PC-3 (cell line): ENCODE data around the gene NCAPG2. TPM values are rescaled to one million over a fixed set of nuclear protein-coding genes. Genes with fewer than 3 reads are reported as not detected.
A peak's percentile ranks its signal among the peaks of the same experiment; 100 is the strongest.

Experiments
- ATAC-seq: fragments of 200-7000 bp; cut with Tn5 transposase; 2 replicates; pipeline ENCODE4 v1.9.1; 2020; ENCODE audit warnings: mild to moderate bottlenecking, moderate library complexity
- BruUV-seq: library from RNA; stranded (reverse); fragments of 400-500 nt; replicated peaks from 2 replicates; lab custom pipeline; 2021; lab: Mats Ljungman, UMichigan
- CTCF ChIA-PET: fragments of 300-600 bp; sonication (Branson Sonifier 250); formaldehyde crosslinking; loops from one replicate; lab custom pipeline; 2022; ENCODE audit warnings: antibody characterized with exemption; lab: Charles Lee
- POLR2A ChIA-PET: fragments of 300-600 bp; sonication (Branson Sonifier 250); formaldehyde crosslinking; loops from one replicate; lab custom pipeline; 2022; ENCODE audit warnings: antibody characterized with exemption; ENCODE audit not compliant: unreplicated experiment; lab: Charles Lee
- DNase-seq: peaks from one replicate; pipeline ENCODE4 v3.0.0-alpha.2; 2015
- H2AFZ ChIP-seq: fragments of 300-600 bp; sonication (generic); 2 replicates; pipeline ENCODE4 v1.6.0; 2016; ENCODE audit warnings: antibody characterized with exemption, low read length
- H3F3A ChIP-seq: fragments of 300-600 bp; sonication (generic); one replicate; pipeline ENCODE4 v1.6.0; 2017; ENCODE audit warnings: antibody characterized with exemption, low read length, control low read depth, mild to moderate bottlenecking; ENCODE audit not compliant: unreplicated experiment
- H3K27ac ChIP-seq: fragments of 300-600 bp; sonication (generic); 2 replicates; pipeline ENCODE4 v1.5.1; 2016; ENCODE audit warnings: mild to moderate bottlenecking, low read length
- H3K27me3 ChIP-seq: fragments of 300-600 bp; sonication (generic); 2 replicates; pipeline ENCODE4 v1.6.1; 2016; ENCODE audit warnings: low read length, mixed read lengths
- H3K36me3 ChIP-seq: fragments of 300-600 bp; sonication (generic); 2 replicates; pipeline ENCODE4 v1.6.1; 2016; ENCODE audit warnings: low read depth, mixed run types, low read length, mixed read lengths
- H3K4me1 ChIP-seq: fragments of 300-600 bp; sonication (generic); 2 replicates; pipeline ENCODE4 v1.5.1; 2016; ENCODE audit warnings: low read length; ENCODE audit not compliant: insufficient read depth
- H3K4me2 ChIP-seq: fragments of 300-600 bp; sonication (generic); 2 replicates; pipeline ENCODE4 v1.6.0; 2016; ENCODE audit warnings: low read length
- H3K4me3 ChIP-seq: fragments of 300-600 bp; sonication (generic); 2 replicates; pipeline ENCODE4 v1.5.1; 2016; ENCODE audit warnings: mild to moderate bottlenecking, low read length, mixed read lengths
- H3K79me2 ChIP-seq: fragments of 300-600 bp; sonication (generic); 2 replicates; pipeline ENCODE4 v1.6.1; 2017; ENCODE audit warnings: low read length, mixed read lengths
- H3K9ac ChIP-seq: fragments of 300-600 bp; sonication (generic); 2 replicates; pipeline ENCODE4 v1.6.0; 2016; ENCODE audit warnings: mild to moderate bottlenecking, low read length
- H3K9me2 ChIP-seq: fragments of 300-600 bp; sonication (generic); replicated peaks from 2 replicates; pipeline ENCODE4 v1.6.1; 2016; ENCODE audit warnings: mixed run types, low read length, mixed read lengths
- H3K9me3 ChIP-seq: fragments of 300-600 bp; sonication (generic); 2 replicates; pipeline ENCODE4 v1.6.1; 2016; ENCODE audit warnings: low read length, mixed read lengths
- H4K20me1 ChIP-seq: fragments of 300-600 bp; sonication (generic); 2 replicates; pipeline ENCODE4 v1.6.1; 2016; ENCODE audit warnings: low read length, mixed read lengths
- EZH2 ChIP-seq: fragments of 300-600 bp; sonication (generic); IDR thresholded peaks from one replicate; pipeline ENCODE4 v1.6.1; 2017; ENCODE audit warnings: antibody characterized with exemption, mild to moderate bottlenecking, low read length; ENCODE audit not compliant: unreplicated experiment
- EZH2phosphoT487 ChIP-seq: fragments of 300-600 bp; sonication (generic); IDR thresholded peaks from 2 replicates; pipeline ENCODE4 v1.6.1; 2018; ENCODE audit warnings: mild to moderate bottlenecking, antibody characterized with exemption, low read length, borderline replicate concordance
- intact Hi-C: fragments of 100-400 bp; cut with micrococcal nuclease; formaldehyde crosslinking; loops from 2 replicates; pipeline ENCODE4 v1.9.0; 2023
- total RNA-seq: library from RNA; depleted of rRNA; stranded (reverse); fragments of >200 nt; gene quantifications from 2 replicates; pipeline ENCODE4 v1.2.3, GENCODE V29; 2014
- TF ChIP-seq, protein P1 (sequence below): fragments of 300-600 bp; sonication (generic); conservative IDR thresholded peaks from 2 replicates; pipeline ENCODE4 v1.5.1; 2017; ENCODE audit warnings: antibody characterized with exemption, low read depth, mild to moderate bottlenecking, low read length

The NCAPG2 gene
- total RNA-seq, 1 experiment from 2014 or later, result 49.2 TPM

DNA sequence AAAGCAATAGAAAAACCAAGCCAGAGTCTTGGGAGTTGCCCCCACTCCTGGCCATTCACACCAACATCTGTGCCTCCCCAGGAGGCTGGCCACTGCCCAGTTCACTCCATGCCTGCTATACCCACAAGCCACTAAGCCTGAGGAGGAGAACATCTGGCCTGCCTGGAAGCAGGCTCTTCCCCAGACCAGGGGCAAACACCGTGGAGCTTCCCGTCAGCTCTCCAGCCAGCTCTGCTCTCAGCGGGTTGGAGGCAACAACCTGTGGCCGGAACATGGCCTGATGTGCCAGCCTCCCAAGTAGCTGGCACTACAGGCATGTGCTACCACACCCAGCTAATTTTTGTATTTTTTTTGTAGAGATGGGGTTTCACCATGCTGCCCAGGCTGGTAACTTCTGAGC is 107.9 kb downstream of the NCAPG2 start:
- H2AFZ ChIP-seq, result no peak overlapping the region
- 0 out of 2 replicates have a peak, but pooled peaks cover 6% of the 10 kb centered on the region for H3K9me3 ChIP-seq
- no TSS peak for BruUV-seq
- H3F3A ChIP-seq, result no peaks in the 10 kb centered on the region
- H3K4me2 ChIP-seq, result no peak overlapping the region
- no peaks in the 10 kb centered on the region for H3K27me3 ChIP-seq
- no peaks in the 10 kb centered on the region for H3K4me1 ChIP-seq
- H3K9ac ChIP-seq, result no peak overlapping the region
- H3K79me2 ChIP-seq, result no peaks in the 10 kb centered on the region
- ChIA-PET CTCF (no interaction called here), POLR2A (no interaction called here)
- intact Hi-C loops, result no loop called here
- peak; percentile 20; the same call in 1 of the 2 replicates for ATAC-seq
- no peak for DNase-seq
- no peaks in the 10 kb centered on the region for H3K36me3 ChIP-seq
- TF ChIP-seq EZH2 (no peak), EZH2phosphoT487 (no peak)
- TF ChIP-seq, protein P1, sequence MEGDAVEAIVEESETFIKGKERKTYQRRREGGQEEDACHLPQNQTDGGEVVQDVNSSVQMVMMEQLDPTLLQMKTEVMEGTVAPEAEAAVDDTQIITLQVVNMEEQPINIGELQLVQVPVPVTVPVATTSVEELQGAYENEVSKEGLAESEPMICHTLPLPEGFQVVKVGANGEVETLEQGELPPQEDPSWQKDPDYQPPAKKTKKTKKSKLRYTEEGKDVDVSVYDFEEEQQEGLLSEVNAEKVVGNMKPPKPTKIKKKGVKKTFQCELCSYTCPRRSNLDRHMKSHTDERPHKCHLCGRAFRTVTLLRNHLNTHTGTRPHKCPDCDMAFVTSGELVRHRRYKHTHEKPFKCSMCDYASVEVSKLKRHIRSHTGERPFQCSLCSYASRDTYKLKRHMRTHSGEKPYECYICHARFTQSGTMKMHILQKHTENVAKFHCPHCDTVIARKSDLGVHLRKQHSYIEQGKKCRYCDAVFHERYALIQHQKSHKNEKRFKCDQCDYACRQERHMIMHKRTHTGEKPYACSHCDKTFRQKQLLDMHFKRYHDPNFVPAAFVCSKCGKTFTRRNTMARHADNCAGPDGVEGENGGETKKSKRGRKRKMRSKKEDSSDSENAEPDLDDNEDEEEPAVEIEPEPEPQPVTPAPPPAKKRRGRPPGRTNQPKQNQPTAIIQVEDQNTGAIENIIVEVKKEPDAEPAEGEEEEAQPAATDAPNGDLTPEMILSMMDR, result no peak
- H4K20me1 ChIP-seq, result no peaks in the 10 kb centered on the region
- no peak overlapping the region for H3K4me3 ChIP-seq
- H3K27ac ChIP-seq, result no peak overlapping the region
- no peaks in the 10 kb centered on the region for H3K9me2 ChIP-seq

DNA sequence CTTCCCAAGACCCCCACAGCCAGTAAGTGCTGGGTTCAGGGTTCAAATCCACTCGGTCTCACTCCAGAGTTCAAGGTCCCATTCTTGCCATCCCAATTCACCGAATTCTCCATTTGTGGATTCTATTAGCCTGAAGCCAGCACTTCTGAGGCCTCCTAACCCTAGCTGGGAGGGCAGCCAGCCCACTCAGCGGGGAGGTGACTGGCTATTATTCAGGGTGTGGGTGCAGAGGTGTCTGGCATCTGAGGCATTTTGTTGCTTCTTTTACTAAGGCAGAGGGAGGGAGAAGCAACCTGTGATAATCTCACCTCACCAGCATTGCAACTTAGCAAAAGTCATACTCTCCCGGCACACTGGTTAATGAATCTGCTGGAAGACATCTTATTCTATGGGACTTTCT is 108.3 kb downstream of the NCAPG2 start:
- Histone ChIP-seq H4K20me1 (no peaks in the 10 kb centered on the region), H2AFZ (no peak overlapping the region), H3K4me3 (no peak overlapping the region), H3F3A (no peaks in the 10 kb centered on the region), H3K79me2 (no peaks in the 10 kb centered on the region), H3K36me3 (no peaks in the 10 kb centered on the region), H3K9ac (no peak overlapping the region), H3K27ac (no peak overlapping the region), H3K4me1 (no peaks in the 10 kb centered on the region), H3K27me3 (no peaks in the 10 kb centered on the region), H3K4me2 (no peak overlapping the region), H3K9me2 (no peaks in the 10 kb centered on the region), H3K9me3 (0 out of 2 replicates have a peak, but pooled peaks cover 6% of the 10 kb centered on the region)
- ATAC-seq (no peak), DNase-seq (no peak)
- no TSS peak for BruUV-seq
- ChIA-PET CTCF (no interaction called here), POLR2A (no interaction called here)
- TF ChIP-seq EZH2 (no peak), EZH2phosphoT487 (no peak)
- TF ChIP-seq, protein P1, result no peak
- intact Hi-C loops, result no loop called here

DNA sequence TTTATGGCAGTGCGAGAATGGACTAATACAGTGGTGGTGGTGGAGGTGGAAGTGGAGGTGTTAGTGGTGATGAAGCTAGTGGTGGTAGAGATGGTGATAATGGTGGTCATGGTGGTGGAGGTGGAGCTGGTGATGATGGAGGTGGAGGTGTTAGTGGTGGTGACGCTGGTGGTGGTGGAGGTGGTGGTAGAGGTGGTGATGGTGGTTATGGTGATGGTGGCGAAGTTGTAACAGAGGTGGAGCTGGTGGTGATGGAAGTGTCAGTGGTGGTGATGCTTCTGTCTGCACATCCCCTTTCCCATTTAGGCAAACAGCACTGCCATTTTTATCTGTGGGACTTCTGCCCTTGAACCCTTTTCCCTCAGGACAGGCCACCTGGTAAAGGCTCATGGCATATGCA is 109.5 kb downstream of the NCAPG2 start:
- no peak for ATAC-seq

More for the DNA sequence above, 109.5 kb downstream of the NCAPG2 start:
- Histone ChIP-seq H3K27ac (no peak overlapping the region), H3F3A (no peaks in the 10 kb centered on the region), H3K9me2 (no peaks in the 10 kb centered on the region), H3K9ac (no peak overlapping the region), H3K4me3 (no peak overlapping the region), H3K36me3 (no peaks in the 10 kb centered on the region), H3K4me1 (no peaks in the 10 kb centered on the region), H3K9me3 (0 out of 2 replicates have a peak, but pooled peaks cover 6% of the 10 kb centered on the region), H2AFZ (no peak overlapping the region), H3K27me3 (no peaks in the 10 kb centered on the region), H3K4me2 (no peak overlapping the region), H4K20me1 (no peaks in the 10 kb centered on the region), H3K79me2 (no peaks in the 10 kb centered on the region)
- BruUV-seq, result no TSS peak
- POLR2A ChIA-PET, result no interaction called here
- CTCF ChIA-PET, result no interaction called here
- DNase-seq, result no peak
- intact Hi-C loops, result no loop called here
- TF ChIP-seq, protein P1, result no peak
- no peak for TF ChIP-seq EZH2
- TF ChIP-seq EZH2phosphoT487, result no peak
